Daoy (cell line): ENCODE measurements around the gene MAST4. TPM values are rescaled to one million over a fixed set of nuclear protein-coding genes. Genes with fewer than 3 reads are reported as not detected.

Source experiments
- DNase-seq: peaks from one replicate; pipeline ENCODE4 v3.0.0-alpha.2; 2015; ENCODE audit warnings: low read depth
- total RNA-seq: library from RNA; depleted of rRNA; stranded (reverse); fragments of >200 nt; shearing (Covaris generic); gene quantifications from 2 replicates; pipeline ENCODE4 v1.2.3, GENCODE V29; 2014

The MAST4 gene
- total RNA-seq, 1 experiment from 2014 or later, result 5.5 TPM

DNA sequence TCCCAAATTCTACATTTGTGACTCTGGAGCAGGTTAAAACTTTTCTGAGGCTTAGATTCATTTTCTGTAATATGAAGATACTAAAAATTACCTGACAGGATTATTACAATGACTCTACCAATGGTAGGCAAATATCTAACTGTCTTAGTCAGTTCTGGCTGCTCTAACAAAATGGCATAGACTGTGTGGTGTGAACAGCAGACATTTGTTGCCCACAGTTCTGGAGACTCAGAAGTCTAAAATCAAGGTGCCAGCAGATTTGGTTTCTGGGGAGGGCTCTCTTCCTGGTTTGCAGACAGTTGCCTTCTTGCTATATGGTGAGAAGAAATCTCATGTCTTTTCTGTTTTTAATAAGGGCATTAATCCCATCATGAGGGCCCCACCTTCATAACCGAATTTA is 245.1 kb downstream of the MAST4 start:
- no peak for DNase-seq

DNA sequence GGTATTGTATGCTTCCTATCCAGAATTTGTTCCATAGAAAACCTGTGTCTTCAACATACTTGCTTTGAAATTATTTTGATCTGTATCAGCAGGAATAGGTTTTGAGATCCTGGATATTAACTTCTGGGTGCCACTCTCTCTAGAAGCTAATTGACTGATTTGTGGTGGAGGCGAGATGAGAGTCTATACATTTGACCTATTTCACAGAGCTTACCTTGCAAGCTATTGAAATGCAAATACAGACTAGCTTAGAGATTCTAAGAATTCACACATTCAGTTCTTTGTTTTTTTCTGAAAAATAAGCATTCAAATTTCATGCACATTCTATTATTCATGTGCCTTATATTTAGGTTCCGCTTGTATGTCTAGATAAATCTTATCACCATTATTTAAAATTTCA is 246.3 kb downstream of the MAST4 start:
- no peak for DNase-seq

DNA sequence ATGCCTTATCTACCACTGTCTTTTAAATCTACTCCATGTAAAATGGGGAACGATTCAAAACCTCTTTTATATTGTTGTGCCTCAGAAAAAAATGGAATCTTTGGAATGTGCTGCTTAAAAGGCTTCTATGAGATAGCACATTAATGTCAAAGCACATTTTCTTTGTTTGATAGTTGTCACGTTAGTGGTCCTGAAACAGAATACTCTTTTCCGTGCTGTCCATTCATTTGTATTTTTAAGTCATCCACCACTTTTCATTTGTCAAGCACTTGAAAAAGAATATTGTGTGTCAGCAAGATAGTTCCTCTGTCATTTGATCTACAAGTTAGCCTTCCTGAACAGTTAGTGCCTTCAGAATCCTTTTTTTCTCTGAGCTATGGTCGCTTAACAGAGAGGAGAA is 246.9 kb downstream of the MAST4 start:
- DNase-seq, result no peak

DNA sequence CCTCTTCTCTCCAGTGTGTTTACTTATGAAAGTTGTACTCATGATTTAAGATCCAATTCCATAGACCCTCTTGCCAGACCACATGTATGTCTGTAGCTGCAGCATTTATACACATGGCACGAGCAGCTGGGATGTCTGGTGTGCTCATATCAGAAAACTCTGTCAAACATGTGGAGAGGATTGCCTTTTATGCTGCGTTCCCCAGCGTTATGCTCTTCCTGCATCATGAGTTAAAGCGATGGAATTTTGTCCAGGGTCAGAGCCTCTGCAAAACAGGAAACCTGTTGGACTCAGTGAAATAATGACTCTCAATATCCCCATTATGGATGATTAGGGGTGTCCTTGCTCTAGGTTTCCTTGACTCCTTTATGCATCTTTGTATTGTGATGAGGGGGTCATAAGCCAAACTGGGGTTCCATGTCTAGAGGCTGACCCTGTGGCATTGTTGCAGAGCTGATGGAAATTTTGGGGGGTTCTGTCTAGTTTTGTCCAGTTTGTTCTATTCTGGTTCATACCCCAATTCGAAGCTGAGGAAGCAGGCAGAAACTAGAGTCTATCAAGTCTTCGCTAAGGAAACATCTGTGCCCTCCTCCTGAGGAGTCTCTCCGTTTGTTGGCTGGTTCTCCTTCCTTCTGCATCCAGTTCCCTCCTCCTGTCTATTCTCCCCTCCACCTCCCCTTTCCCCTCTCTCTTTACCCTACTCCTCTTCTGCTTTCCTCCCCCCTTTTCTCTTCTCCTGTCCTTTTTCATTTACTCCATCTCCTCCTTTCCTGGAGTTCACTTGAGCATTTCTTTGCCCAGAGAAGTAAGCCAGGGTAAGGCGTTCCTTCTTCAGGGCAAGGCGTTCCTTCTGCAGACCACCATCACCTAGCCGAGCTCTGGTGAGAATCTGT is 252.8 kb downstream of the MAST4 start:
- DNase-seq, result no peak

DNA sequence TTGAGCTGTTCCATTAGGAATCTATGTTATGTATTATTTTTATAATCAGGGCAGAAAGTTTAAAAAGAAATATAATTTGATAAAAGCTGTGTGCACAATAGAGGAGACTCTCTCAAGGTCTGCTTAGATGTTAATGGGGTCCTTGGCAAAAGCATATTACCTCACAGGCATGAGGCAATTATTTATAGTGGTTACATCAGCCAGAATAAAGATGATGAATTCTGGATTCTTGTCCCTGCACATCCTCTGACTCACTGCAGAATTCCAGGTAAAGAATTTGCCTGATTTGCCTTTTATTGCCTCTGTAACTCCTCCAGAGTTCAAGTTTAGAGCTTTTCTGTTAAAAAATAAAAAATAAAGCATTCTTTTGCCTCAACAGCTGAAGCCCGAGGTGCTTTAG is 253.6 kb downstream of the MAST4 start:
- DNase-seq, result peak; percentile 19

DNA sequence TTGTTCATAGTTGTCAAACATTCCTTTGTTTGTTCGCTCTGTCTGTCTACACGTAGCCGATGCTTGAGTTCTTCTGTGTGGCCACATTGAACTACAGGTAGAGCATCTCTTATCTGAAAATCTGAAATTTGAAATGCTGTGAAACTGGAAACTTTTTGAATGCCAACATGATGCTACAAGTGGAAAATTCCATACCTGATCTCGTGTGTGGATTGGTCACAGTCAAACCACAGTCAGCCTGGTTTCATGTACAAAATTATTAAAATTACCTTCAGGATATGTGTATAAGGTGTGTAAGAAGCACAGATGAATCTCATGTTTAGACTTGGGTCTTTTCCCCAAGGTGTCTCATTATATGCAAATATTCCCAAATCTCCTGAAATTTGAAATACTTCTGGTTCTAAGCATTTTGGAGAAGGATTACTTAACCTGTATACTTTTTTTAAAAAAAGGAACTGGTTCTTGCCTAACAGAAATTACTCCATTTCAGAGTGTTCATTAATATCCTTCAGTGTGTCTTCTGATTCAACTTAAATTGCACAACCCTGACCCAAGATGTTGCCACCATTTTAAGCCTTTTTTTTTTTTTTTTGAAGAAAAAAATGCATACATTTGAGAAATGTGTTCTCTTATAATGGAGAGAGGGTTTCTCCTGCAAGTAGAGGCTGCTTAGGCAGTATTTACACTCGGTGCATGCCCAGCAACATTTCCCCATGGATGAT is 254.3 kb downstream of the MAST4 start:
- DNase-seq, result no peak

DNA sequence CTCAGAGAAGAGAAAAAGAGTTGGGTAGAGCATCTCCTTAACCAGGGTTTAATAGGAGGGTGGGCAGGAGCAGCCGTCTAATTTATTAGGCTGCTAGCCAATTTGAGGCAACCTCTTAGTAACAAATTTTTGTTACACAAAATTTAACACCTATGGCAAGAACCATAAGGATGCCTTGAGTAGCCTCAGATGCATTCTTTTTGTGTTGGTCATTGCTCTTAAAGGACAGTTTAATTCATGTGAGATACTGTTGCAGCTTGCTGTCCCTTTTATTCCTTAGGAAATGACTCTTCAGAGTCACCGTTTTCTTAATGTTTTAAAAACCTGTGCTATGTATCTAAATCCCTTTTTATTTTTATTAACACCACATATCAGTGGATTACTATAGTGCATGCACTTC is 255.1 kb downstream of the MAST4 start:
- DNase-seq, result no peak

DNA sequence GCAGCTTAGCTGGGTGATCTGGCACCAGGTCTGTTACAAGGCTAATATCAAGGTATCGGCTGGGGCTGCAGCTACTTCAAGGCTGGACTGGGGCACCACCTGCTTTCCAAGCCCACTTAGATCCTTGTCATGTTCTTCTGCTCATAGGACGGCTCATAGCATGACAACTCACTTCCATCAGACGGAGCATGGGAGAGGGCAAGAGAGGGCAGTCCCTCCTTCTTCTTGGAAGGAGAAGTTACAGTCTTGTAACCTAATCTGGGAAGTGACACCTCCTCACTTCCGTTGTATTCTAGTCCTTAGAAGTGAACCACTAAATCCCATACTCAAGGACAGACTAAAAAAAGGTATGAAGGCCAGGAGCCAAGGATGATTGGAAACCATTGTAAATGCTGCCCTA is 258.2 kb downstream of the MAST4 start:
- DNase-seq, result no peak

DNA sequence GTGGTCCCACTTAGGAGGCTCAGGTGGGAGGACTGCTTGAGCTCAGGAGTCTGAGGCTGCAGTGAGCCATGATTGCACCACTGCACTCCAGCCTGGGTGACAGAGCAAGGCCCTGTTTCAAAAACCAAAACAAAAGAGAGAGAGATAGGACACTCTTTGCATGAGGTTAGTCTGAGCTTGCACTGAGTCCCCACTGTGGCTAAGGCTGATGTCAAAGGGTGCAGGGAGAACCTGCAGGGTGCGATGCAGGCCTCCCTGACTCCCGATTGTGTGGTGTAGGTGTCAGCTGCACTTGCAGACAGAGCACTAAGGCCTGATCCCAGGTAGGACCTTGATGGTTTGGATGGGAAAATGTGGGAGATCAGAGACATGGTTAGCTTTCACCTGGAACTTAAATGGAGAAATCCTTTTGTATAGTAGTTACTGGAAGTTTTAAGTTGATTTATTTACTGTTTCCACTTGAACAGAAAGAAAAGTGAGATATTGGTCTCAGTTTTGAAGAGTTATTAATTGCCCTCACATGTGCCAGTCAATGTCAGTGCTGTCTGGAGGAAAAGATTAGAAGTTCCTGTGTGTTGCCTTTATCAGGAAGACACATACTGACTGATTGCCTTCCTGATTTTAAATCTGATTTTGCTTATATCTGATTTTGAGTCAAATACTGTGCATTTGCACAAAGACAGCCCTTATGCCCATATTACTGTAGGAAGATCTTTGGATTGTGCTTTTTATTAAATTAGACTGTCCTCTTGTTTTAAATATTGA is 260.0 kb downstream of the MAST4 start:
- DNase-seq, result no peak

DNA sequence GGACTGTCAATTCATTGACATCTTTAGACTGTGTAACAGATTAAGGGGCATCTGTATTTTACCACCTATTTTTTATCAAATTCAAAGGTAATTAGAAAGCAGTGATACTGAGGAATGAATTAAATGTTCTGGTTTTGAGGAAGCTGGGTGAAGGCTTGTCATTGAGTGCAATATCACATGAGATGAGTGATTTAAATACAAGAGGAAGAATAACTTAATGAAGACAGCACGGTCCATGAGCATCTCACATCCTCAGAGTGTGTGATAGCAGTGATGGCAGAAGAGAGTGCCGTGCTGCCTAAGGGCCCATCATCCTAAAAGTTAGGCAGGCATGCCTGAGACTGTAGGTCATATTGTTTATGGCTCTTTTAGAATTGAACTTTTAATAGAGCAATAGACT is 263.3 kb downstream of the MAST4 start:
- no peak for DNase-seq

DNA sequence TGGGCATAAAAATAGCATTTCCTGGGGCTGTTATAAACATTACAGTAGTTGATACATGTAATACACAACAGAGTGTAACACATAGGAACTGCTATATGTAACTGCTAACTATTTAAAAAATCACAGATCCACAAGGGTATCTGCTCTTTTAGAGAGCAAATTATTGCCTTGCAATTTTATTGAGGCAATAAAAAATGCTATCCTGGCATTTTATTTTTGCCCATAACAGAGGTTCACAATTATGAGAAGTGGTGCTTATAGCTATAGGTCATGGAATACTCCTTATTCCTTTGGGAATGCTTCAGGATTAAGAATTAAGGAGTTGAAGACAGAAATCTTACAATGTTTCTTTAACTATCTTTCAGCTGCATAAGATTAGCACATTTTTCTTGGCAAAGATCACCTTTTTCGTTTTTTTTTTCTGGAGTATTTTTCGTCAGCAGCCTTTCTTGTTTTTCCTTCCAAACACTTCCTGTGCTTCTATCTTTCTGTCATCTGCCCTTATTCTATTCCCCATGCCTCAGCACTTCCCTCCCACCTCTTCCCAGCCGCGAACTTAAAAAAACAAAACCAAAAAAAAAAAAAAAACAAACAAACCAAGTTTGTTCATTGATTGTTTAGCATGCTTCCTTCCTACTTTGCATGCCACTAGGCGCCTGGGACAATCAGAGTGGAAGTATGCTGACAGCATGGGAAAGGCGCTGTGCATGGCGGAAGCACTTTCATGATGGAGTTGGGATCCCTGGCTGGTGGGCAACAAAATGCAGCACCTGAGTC is 264.2 kb downstream of the MAST4 start:
- DNase-seq, result no peak

DNA sequence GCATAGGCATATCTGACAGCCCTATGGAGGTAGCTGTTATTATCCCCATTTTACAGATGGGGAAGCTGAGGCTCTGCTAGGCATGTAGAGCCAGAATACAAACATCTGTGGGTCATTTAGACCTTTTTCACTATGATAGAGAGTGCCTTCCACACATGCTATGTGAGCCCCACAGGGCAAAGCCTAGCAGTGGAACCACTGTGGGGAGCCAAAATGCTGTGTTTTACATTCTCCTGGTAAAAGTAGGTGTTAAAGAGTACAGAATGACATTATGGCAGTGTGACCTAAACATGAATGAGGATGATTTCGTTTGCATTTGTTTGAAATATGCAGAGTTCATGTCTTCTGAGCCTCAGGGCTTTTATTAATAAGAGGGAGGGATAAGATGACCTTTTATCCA is 265.2 kb downstream of the MAST4 start:
- DNase-seq, result no peak

DNA sequence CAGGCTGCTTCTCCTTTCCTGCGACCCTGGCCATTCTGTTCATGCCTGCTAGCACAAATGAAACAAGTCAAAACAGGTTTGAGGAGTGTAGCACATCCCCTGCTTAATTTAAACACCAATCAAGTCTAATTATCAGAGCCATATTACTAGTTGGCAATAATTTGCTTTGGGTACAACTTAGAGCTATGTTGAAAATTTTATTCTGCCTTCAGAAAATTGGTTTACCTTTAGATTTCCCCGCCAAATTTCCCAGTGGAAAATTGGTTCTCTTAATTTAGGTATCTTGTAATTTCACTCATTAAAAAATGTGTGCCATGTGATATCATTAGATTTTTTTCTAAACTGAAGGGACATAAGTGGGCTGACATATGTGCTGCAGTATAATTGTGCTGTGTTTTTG is 265.8 kb downstream of the MAST4 start:
- DNase-seq, result no peak

DNA sequence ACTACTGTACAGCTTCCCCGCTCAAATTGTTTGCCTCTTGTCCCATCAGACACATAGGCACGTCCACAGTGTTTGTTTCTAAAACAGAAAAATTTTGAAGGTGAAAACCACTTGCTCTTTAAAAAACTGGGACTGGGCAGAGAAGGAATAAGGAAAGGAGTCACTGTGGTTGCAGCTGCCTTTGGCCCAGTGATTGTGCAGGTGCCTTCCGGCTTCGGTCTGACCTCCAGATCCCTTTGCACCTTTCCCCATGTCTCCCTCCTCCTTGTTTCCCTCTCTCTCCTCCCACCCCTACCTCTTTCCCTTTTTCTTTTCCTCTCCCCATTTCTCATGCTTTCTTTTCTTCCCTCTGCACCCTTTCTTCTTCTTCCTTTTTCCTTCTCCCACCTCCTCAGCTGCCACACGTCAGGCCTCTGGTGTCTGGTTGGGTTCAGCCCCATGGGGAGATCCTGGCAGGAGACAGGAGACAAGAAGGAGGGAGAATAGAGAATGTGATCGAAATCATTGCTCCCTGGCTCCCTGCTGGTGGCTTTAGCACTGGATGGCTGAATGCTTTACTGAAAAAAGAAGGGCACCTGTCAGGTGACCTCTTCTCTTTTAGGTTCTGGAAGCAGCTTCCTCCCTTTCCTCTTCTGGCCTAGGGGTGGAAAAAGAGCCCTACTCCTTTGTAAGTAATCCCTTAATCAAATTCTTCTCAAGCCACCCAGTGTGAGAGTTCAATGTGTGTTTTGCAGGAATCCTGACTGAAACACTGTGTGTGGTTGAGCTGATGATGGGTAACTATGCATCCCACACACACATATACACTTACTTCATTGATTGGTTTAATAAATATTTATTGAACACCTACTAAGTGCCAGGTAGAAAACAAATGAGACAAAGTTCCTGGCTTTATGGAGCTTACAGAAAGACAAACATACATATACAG is 267.3 kb downstream of the MAST4 start:
- DNase-seq, result no peak

DNA sequence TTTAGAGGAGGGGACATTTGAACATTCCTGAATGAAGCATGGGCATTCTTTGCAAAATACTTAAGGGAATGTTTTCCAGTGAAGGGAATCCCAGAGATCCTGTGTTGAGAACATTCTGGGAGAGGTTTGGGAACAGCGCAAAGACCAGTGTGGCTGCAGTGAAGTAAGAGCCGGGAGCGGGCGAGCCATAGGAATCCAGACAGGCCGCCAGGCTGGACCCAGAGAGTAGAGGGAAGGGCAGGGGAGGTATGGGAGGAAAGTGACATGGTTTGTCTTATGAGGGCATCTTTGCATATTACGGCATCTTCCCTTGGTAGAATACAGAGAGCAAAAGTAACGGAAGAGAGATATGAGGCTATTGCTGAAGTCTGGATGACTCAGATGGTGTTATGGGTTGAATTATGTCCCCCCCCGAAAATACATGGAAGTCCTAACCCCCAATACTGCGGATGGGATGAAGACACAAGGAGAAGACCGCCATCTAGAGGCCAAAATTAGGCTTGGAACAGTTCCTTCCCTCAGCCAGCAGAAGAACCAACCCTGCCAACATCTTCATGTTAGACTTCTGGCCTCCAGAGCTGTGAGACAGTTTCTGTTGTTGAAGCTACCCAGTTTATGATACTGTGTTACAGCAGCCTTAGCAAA is 268.2 kb downstream of the MAST4 start:
- peak; percentile 58 for DNase-seq

DNA sequence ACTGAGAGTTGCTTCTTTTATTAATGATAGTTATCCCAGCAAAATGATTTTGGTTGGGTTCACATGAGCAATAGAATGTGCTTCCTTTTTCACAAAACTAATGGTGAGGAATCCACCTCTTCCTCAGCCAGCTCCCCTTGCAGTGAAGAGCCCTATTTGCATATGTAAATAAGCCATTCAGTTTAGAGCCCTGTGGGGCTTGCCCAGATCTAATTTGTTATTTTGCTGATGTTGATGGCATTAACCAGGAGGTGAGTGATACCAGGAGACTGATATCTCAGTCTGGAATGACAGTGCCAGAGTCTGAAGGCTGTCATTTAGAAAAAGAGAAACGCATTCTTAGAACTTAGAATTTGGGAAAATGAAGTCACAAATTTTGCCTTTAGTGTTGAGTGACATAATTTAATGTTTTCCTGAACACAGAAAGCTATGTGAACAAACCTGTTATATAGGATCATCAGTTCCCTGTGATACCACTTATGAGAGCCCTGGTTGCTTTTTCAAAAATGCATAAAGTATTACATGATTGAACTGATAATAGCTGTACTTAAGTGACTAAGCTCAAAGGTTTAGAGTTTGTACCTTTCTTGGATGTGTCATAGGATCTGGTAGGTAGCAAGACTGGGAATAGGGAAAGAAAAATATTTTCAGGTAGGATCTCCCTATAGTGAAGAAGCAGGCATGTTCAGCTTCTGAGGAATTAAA is 271.6 kb downstream of the MAST4 start:
- no peak for DNase-seq

DNA sequence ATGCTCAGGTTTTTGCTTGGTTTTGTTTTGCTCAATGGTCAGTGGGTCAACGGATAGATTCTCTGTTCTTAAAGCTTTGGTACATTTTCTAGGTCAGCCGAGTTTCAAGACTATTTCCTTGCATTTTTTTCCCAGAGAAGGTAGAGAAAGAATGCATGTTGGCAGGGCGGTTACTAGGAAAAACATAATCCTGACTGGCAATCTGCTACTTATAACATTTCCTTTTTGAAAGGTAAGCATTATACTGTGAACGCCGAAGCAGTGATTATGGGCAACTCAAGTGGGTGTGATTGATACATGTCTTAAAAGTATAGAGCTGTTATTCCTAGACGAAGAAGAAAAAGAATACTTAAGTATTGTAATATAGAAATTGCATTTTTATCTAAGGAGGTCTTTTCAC is 273.2 kb downstream of the MAST4 start:
- DNase-seq, result no peak

DNA sequence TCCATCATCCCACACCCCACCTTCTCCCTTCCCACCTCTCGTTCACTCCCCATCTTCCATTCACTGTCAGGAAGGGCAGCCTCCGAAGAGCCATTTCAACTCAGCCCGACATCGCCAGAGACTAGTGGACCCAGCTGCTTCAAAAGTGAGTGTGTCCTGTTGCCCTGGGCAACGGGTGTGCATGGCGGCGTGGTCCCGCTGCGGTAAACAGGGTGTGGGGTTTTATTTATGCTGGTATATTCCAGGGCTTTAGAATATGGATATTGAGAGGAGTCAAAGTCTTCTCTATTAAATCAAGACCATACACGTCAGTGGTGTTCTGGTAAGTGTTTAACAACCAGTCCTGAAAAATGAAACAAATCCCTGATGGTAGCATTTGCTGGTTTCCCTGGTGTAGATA is 274.5 kb downstream of the MAST4 start:
- DNase-seq, result no peak

DNA sequence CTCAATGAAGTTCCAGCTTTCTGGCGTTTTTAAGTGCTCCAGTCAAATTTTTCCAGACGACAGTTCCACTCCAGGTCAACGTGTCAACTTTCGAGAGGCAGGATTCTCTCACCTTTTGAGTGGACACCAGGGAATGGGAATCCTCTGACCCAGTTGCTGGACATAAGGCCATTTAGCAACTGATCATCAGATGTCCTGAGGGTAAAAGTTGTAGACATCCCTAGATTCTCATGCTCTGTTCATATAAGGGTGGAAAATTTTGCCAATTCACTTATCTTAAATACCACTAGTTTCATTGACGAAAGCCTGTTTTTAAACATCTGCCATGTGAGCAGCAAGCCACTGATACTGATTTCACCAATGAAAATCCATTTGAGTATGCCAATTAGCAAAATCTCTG is 275.5 kb downstream of the MAST4 start:
- DNase-seq, result no peak
